ENCODE measurements around the gene CPNE7.

GRCh38 chr16:89612415-89613166 is 37.0 kb downstream of the CPNE7 start:
- TF ChIP-seq POLR2AphosphoS5 (IDR thresholded peaks at IDR 0.05; ENCODE audit: low read depth, low read length) (no peak), TAF1 (IDR thresholded peaks at IDR 0.05; ENCODE audit: borderline replicate concordance, insufficient read depth, low read length) (no peak), FOXP2 (optimal IDR thresholded peaks at IDR 0.05; ENCODE audit: borderline replicate concordance, extremely low read depth, extremely low read length, insufficient read depth) (no peak)

All from PFSK-1 (cell line).